Activated CD4-positive, alpha-beta T cell treated with anti-CD3 and anti-CD28 coated beads, Interleukin-2, amount 50 U/mL, for 4 hours (primary cell): ENCODE measurements around the gene EOLA1.
"Not testable (repeated sequence)": the region's sequence is repeated elsewhere in the genome, so short reads cannot be mapped to it uniquely, and the experiment has no call there.

Experiments used
- DNase-seq, 2 experiments: peaks; one replicate each; pipeline ENCODE4 v3.0.0-alpha.2; 2020

The EOLA1 gene

GRCh38 chrX:149515954-149516602 is 24.7 kb upstream of the EOLA1 start:
- no peak for DNase-seq

- DNase-seq = no peak
Measured at GRCh38 chrX:149516604-149517003, 24.2 kb upstream of the EOLA1 start.

GRCh38 chrX:149517308-149517707 is 23.5 kb upstream of the EOLA1 start:
- DNase-seq = no peak

DNA sequence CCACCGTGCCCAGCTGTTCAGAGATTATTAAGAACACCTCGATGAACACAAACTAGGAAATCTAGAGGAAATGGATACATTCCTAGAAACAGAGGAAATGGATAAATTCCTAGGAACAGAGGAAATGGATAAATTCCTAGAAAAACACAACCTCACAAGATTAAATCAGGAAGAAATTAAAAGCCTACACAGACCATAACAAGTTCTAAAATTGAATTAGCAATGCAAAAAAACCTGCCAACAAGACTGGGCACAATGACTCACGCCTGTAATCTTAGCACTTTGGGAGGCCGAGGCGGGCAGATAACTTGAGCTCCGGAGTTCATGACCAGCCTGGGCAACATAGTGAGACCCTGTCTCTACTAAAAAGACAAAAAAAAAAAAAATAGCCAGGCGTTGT is 22.6 kb upstream of the EOLA1 start:
- no peak for DNase-seq

- not testable (repeated sequence) for DNase-seq
Measured at GRCh38 chrX:149520636-149521277, 20.1 kb upstream of the EOLA1 start.

DNA sequence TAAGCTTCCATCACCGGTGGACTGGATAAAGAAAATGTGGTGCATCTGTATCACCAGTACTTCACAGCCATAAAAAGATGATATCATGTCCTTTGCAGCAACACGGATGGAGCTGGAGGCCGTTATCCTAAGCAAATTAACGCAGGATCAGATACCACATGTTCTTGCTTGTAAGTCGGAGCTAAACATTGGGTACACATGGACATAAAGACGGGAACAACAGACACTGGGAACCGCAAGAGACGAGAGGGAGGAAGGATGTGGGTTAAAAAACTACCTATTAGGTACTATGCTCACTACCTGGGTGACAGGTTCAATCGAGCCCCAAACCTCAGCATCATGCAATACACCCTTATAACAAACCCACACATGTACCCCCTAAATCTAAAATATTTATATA is 19.4 kb upstream of the EOLA1 start:
- DNase-seq = no peak

DNA sequence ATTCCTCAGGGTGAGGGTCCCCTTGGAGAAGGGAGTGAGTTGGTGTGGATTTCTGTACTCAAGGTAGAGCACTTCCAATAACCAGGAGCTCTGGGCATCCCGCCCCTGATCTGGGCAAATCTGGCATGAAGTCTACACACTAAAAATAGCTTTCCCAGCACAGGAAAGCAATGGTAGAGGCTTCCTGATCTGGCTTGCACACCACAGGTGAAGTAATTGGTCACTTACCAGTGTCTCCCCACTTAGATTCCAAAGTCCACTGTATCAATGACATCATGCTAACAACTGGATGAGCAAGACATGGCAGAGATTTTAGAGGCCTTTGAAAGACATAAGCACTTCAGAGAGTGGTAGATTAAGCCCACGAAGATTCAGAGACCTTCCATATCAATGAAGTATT is 17.9 kb upstream of the EOLA1 start:
- DNase-seq = no peak

- peak; percentile 55 to 62 for DNase-seq
Measured at GRCh38 chrX:149525389-149525788, 15.4 kb upstream of the EOLA1 start.

- DNase-seq = not testable (repeated sequence)
Measured at GRCh38 chrX:149525903-149526302, 14.9 kb upstream of the EOLA1 start.

- not testable (repeated sequence) for DNase-seq
Measured at GRCh38 chrX:149526318-149527033, 14.3 kb upstream of the EOLA1 start.

GRCh38 chrX:149527705-149528104 is 13.1 kb upstream of the EOLA1 start:
- DNase-seq = no peak

- no peak for DNase-seq
Measured at GRCh38 chrX:149528381-149528780, 12.4 kb upstream of the EOLA1 start.

DNA sequence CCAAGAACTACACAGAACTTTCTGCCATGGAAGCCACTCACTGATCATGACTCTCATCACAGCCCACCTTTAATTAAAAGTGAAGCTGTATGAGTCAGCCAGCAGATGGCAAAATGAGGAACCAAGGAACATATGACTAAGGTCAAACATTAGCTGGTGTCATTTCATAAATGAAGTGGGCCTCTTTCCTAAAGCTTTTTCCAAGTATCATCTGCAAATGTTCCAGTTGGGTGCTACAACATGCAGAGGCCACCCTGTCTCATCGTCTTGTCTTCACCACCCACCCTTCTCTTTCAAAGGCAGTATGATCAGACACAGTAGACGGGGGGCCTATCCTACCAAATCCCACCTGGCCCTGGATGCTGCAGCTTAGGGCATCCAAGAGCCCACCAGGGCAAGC is 9.2 kb upstream of the EOLA1 start:
- no peak for DNase-seq

DNA sequence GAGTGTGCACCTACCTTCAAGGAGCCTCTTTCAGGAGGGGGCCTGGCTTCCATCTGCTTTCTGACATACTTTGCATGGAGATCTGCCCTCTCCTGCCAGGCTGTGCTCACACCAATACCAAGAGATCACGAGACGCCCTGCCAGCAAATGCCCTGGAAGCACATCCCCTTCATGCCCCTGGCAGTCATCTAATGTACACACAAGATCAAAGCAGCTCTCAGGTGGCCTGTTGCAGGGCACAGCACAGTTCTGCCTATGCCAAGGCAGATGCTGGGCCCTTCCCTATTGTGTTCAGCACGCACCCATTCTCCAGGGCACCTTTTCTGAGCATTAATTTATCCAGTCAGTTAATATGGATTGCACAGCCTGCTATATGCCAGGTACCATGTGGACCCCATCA is 7.9 kb upstream of the EOLA1 start:
- DNase-seq = not testable (repeated sequence)

- not testable (repeated sequence) for DNase-seq
Measured at GRCh38 chrX:149533999-149534398, 6.8 kb upstream of the EOLA1 start.

GRCh38 chrX:149534926-149535602 is 5.7 kb upstream of the EOLA1 start:
- DNase-seq = not testable (repeated sequence)

DNA sequence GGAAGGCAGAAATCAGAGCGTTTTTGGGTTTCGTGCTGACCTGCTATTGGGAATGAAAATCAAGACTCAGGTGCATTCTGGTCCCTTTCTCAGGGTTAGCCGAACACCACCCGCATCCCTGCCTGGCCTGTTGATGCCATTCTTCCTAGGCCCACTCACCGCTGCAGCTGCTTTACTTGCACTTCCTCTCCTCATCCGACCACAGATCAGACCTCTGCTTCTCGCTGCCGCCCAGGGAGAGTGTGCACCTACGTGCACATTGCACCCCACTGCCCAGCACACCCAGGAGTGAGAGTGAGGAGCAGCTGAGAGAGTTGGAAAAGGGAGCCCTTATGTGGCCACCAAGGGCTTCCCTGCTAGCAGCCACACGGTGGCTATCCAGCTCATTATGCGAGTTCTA is 3.3 kb upstream of the EOLA1 start:
- DNase-seq = not testable (repeated sequence)

DNA sequence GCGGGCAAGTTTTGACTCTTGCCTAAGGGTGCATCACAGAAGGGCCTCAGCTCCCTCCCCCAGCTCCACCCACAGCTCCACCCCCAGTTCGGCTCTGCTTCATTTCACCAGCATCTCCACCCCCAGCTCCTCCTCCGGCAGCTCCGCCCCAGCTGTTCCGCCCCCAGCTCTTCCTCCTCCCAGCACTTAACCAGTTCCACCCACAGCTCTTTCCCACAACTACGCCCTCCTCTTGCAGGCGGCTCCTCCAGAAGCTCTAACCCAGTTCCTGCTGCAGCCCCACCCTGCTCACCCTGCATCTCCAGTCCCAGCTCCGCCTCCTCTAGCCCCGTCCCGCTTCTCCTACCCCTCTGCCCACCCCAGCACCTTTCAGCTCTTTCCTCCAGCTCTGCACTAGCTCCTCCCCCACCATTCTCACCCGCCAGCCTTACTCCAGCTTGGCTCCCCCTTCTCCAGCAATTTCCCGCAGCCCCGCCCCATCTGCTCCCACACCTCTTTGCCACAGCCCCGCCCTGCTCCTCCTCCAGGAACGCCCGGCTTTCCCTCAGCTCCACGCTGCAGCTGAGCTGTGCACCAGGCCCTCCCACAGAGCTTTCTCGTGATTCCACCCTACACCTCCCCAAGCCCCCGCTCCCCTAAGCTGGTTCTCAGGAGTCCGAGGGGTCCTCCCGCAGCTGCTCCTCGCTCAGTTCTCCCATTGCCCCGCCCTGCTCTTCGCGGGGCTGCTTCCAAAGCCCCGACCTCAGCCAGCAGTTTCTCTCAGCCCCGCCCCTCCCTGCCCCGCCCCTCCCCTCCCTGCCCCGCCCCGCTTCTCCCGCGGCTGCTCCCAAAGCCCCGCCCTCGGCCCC is 1.3 kb upstream of the EOLA1 start:
- DNase-seq = peak; percentile 86 to 88

DNA sequence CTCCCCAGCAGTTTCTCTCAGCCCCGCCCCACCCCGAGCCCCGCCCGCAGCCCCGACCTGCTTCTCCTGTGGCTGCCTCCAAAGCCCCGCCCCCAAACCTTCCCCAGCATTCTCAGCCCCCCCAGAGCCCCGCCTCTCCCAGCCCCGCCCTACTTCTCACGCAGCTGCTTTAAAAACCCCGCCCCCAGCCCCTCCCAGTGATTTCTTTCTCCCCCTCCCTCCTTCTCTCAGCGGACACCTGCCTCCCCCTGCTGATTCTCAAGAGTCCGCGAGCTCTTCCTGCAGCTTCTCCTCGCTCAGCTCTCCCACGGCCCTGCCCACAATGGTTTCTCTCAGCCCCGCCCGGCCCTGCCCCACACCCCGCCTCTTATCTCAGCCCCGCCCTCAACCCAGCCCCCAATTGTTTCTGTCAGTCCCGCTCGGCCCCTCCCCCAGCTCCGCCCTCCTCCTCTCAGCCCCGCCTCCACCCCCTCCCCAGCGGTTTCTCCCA is 636 bp upstream of the EOLA1 start:
- DNase-seq = peak; percentile 90 to 91

GRCh38 chrX:149541521-149542047 is 772 bp downstream of the EOLA1 start:
- no peak for DNase-seq

DNA sequence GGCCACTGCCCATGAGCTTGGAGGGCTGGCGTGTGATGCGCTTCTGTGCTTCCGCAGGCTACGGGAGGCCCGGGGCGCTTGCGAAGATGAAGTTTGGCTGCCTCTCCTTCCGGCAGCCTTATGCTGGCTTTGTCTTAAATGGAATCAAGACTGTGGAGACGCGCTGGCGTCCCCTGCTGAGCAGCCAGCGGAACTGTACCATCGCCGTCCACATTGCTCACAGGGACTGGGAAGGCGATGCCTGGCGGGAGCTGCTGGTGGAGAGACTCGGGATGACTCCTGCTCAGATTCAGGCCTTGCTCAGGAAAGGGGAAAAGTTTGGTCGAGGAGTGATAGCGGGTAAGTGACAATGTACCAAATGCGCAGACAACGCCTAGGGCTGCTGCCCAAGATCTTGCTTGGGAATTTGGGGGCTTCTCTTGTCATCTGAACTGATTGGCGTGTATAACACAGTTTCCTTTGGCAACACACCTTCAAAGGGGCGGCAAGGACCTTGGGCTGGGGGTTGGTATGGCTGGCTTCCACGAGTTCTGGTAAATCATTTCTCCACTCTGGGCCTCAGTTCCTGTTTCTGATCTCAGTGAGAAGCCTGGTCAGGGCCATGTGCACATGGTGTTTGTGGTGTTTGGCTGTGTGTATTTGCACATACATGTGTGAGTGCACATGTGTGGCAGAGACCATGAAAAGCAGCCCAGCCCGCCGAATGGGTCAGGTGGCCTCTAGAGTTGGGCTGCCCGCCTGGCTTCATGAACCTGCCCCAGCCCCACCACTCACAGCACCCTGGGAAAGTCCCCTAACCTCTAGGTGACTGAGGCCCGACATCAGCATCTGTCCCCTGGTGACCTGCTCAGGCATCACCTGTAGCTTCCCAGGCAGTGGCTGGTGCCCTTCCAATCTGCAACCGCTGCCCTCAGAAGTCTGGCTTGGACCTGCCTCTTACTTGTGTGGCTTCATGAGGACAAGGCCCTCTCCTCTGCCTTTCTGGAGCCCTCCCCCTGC is 5.0 kb downstream of the EOLA1 start:
- DNase-seq = not testable (repeated sequence)
